Retinal pigment epithelial cell (primary cell): Measurements from ENCODE around the gene BMP8A.
"Not testable (repeated sequence)": the region's sequence is repeated elsewhere in the genome, so short reads cannot be mapped to it uniquely, and the experiment has no call there.

Source experiments
- DNase-seq: peaks from one replicate; pipeline ENCODE4 v3.0.0-alpha.2; 2010; ENCODE audit warnings: low read depth
- H3K4me3 ChIP-seq: 2 replicates; pipeline ENCODE4 v1.5.1; 2011; ENCODE audit warnings: mild to moderate bottlenecking, low read length, control low read depth, moderate library complexity
- CTCF ChIP-seq: conservative IDR thresholded peaks from 2 replicates; pipeline ENCODE4 v1.5.1; 2011; ENCODE audit warnings: low read depth, low read length, control low read depth, inconsistent platforms

The BMP8A gene

GRCh38 chr1:39470040-39470439 is 21.4 kb upstream of the BMP8A start:
- no peak for TF ChIP-seq CTCF
- no peak for DNase-seq
- no peak overlapping the region for H3K4me3 ChIP-seq

GRCh38 chr1:39472826-39473225 is 18.6 kb upstream of the BMP8A start:
- no peak for TF ChIP-seq CTCF
- DNase-seq: no peak
- H3K4me3 ChIP-seq: no peak overlapping the region

- no peak for DNase-seq
- no peak overlapping the region for H3K4me3 ChIP-seq
- TF ChIP-seq CTCF: no peak
These were observed 18.1 kb upstream of the BMP8A start for GRCh38 chr1:39473324-39473723.

- no peak for TF ChIP-seq CTCF
- no peak overlapping the region for H3K4me3 ChIP-seq
- DNase-seq: no peak
These were observed 16.6 kb upstream of the BMP8A start for GRCh38 chr1:39474810-39475209.

GRCh38 chr1:39475551-39475950 is 15.9 kb upstream of the BMP8A start:
- H3K4me3 ChIP-seq, DNase-seq: not testable (repeated sequence)

GRCh38 chr1:39478126-39478915 is 13.1 kb upstream of the BMP8A start:
- no peak for TF ChIP-seq CTCF
- H3K4me3 ChIP-seq: no peak overlapping the region
- no peak for DNase-seq

- no peak overlapping the region for H3K4me3 ChIP-seq
- no peak for DNase-seq
- no peak for TF ChIP-seq CTCF
These were observed 10.1 kb upstream of the BMP8A start for GRCh38 chr1:39481289-39481688.
